K562 (cell line): ENCODE results near the gene PTTG1IP. TPM values are rescaled to one million over a fixed set of nuclear protein-coding genes. Genes with fewer than 3 reads are reported as not detected.

ENCODE experiments used
- CBFA2T2 ChIP-seq: fragments of 450-650 bp; conservative IDR thresholded peaks from 2 replicates; pipeline ENCODE4 v1.6.1; 2017; ENCODE audit warnings: mild to moderate bottlenecking
- EHMT2 ChIP-seq: fragments of 450-650 bp; IDR thresholded peaks from 2 replicates; pipeline ENCODE4 v1.6.1; 2018; ENCODE audit warnings: antibody characterized with exemption
- ETV5 ChIP-seq: sonication (generic); formaldehyde crosslinking; IDR thresholded peaks from 2 replicates; pipeline ENCODE4 v1.4.0; 2020; ENCODE audit warnings: low read depth, mild to moderate bottlenecking, missing genetic modification reagents
- HDAC6 ChIP-seq: IDR thresholded peaks from 2 replicates; pipeline ENCODE4 v1.6.1; 2012; ENCODE audit warnings: low read depth, mild to moderate bottlenecking, control low read depth, inconsistent platforms, low read length, moderate library complexity
- HNRNPH1 ChIP-seq: fragments of 200-400 bp; formaldehyde crosslinking; optimal IDR thresholded peaks from 2 replicates; pipeline ENCODE3; 2017; ENCODE audit warnings: low read depth, mild to moderate bottlenecking, low read length, moderate library complexity
- ILK ChIP-seq: fragments of 450-650 bp; IDR thresholded peaks from 2 replicates; pipeline ENCODE4 v1.6.1; 2016; ENCODE audit warnings: missing genetic modification characterization, low read depth, mild to moderate bottlenecking, missing compliant biosample characterization, moderate library complexity, borderline replicate concordance
- KAT8 ChIP-seq: fragments of 450-650 bp; IDR thresholded peaks from 2 replicates; pipeline ENCODE4 v1.6.1; 2016; ENCODE audit warnings: low read depth, mild to moderate bottlenecking
- LARP7 ChIP-seq: fragments of 450-650 bp; IDR thresholded peaks from 2 replicates; pipeline ENCODE4 v1.6.1; 2016
- MCM2 ChIP-seq: fragments of 450-650 bp; IDR thresholded peaks from 2 replicates; pipeline ENCODE4 v1.6.1; 2017; ENCODE audit warnings: low read depth, mild to moderate bottlenecking
- MTA1 ChIP-seq: fragments of 450-650 bp; IDR thresholded peaks from 2 replicates; pipeline ENCODE4 v1.6.1; 2017; ENCODE audit warnings: borderline replicate concordance
- NFATC3 ChIP-seq: fragments of 450-650 bp; IDR thresholded peaks from 2 replicates; pipeline ENCODE4 v1.6.1; 2017; ENCODE audit warnings: mild to moderate bottlenecking
- NFE2L1 ChIP-seq: fragments of 450-650 bp; IDR thresholded peaks from 2 replicates; pipeline ENCODE4 v1.6.1; 2016; ENCODE audit warnings: missing genetic modification characterization, low read depth, mild to moderate bottlenecking, missing compliant biosample characterization, moderate library complexity, borderline replicate concordance
- PHB ChIP-seq: fragments of 250-450 bp; sonication (Bioruptor Pico); IDR thresholded peaks from 2 replicates; pipeline ENCODE4 v1.5.0; 2021
- POLR3G ChIP-seq: IDR thresholded peaks from 2 replicates; pipeline ENCODE4 v1.6.1; 2011; ENCODE audit not compliant: insufficient read length, insufficient replicate concordance; ENCODE audit errors: extremely low read depth
- RB1 ChIP-seq: fragments of 450-650 bp; IDR thresholded peaks from 2 replicates; pipeline ENCODE4 v1.6.1; 2017; ENCODE audit warnings: low read depth, mild to moderate bottlenecking
- RHOXF2B ChIP-seq: fragments of 250-450 bp; sonication (Bioruptor Pico); conservative IDR thresholded peaks from 2 replicates; pipeline ENCODE4 v1.5.1; 2021
- SAFB ChIP-seq: fragments of 200-400 bp; formaldehyde crosslinking; IDR thresholded peaks from 2 replicates; pipeline ENCODE4 v1.6.1; 2017; ENCODE audit warnings: low read depth, low read length, borderline replicate concordance
- SMAD4 ChIP-seq: fragments of 250-450 bp; sonication (Bioruptor Pico); conservative IDR thresholded peaks from 2 replicates; pipeline ENCODE4 v1.8.0; 2021; ENCODE audit warnings: inconsistent platforms, mild to moderate bottlenecking, moderate library complexity
- TCF3 ChIP-seq: sonication (generic); formaldehyde crosslinking; IDR thresholded peaks from 2 replicates; pipeline ENCODE4 v1.4.0; 2020; ENCODE audit warnings: mild to moderate bottlenecking, missing genetic modification reagents
- THRAP3 ChIP-seq: fragments of 450-650 bp; IDR thresholded peaks from 2 replicates; pipeline ENCODE4 v1.6.1; 2016; ENCODE audit warnings: mild to moderate bottlenecking, inconsistent platforms, borderline replicate concordance
- XRCC3 ChIP-seq: fragments of 450-650 bp; IDR thresholded peaks from 2 replicates; pipeline ENCODE4 v1.6.1; 2017; ENCODE audit warnings: mild to moderate bottlenecking, moderate library complexity
- ZFX ChIP-seq: sonication (generic); formaldehyde crosslinking; IDR thresholded peaks from 2 replicates; pipeline ENCODE4 v1.8.0; 2022; ENCODE audit warnings: mild to moderate bottlenecking, missing genetic modification reagents, moderate library complexity
- ZNF785 ChIP-seq: fragments of 250-450 bp; sonication (Bioruptor Pico); IDR thresholded peaks from 2 replicates; pipeline ENCODE4 v1.4.0; 2020; ENCODE audit warnings: mild to moderate bottlenecking
- polyA plus RNA-seq, 8 experiments: library from polyadenylated mRNA; depleted of rRNA in 4 of 8; stranded (reverse) in 5 of 8; unstranded in 3 of 8; fragments of >200 nt; fragmentation: Nextera tagmentation in 2 of 8; fragmentation: Illumina TruSeq in 1 of 8; extraction: Ambion mirVana in 2 of 8; extraction: Trizol in 1 of 8; gene quantifications; 2 replicates each; pipeline versions ENCODE4 v1.2.1 to v1.2.3, GENCODE V29; 2011 to 2014; ENCODE audit warnings: inconsistent platforms in 1 of 8, missing spikeins in 1 of 8
- total RNA-seq, 7 experiments: library from RNA; depleted of rRNA in 6 of 7; stranded (reverse); fragments of >200 nt in 6 of 7; fragmentation: Illumina TruSeq in 2 of 7; extraction: Trizol in 2 of 7; gene quantifications; 2 replicates each; pipeline versions ENCODE4 v1.2.1 to v1.2.3, GENCODE V29; 2011 to 2021; ENCODE audit warnings: low replicate concordance in 1 of 7
- TF ChIP-seq, protein P1 (sequence below): fragments of 200-800 bp; sonication (Bioruptor generic); IDR thresholded peaks from 2 replicates; pipeline ENCODE4 v1.6.1; 2017; ENCODE audit warnings: missing genetic modification characterization, missing compliant biosample characterization
- TF ChIP-seq, protein P2 (sequence below): IDR thresholded peaks from 3 replicates; pipeline ENCODE4 v1.6.1; 2011; ENCODE audit warnings: borderline replicate concordance, mild to moderate bottlenecking, moderate library complexity; ENCODE audit not compliant: insufficient read length; ENCODE audit errors: extremely low read depth
- TF ChIP-seq, protein P3 (sequence below): IDR thresholded peaks from 3 replicates; pipeline ENCODE4 v1.6.1; 2011; ENCODE audit warnings: borderline replicate concordance, mild to moderate bottlenecking; ENCODE audit not compliant: insufficient read length, insufficient read depth

The PTTG1IP gene
- total and polyA plus RNA-seq, 9 of the 15 experiments (the other 6 are each of a cell fraction or from before 2014, with no cell fraction given): 5.0 to 99.3 (median 82.4) TPM

DNA sequence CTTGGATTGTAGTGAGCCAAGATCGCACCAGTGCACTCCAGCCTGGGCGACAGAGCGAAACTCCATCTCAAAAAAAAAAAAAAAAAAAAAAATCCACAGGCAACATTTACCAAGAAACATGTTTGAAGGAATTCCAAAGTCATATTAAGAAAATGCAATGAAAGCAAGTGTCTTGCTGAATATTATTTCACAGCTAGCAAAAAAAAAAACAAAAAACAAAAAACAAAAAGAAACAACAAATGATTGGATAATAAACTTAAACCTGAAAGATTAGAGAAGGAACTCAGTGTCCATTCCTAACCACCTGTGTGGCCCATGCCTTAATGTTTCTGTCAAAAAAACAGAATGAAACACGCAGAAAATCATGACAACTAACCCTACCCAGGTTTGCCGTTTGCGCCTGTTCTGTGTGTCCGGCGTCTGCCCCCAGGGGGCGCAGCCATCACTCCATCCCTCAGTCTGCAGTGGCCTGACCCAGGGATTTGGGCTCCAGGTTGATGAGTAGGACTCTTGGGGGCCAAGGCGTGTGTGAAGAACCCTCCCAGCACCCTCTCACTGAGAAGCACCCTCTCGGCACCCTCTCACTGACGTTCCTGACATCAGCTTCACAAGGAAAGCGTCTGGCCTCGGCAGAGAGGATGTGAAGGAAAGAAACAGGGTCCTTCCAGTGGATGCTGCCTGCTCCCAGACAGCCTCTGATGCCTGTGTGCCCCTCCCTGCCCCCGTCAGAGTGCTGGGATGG, 19.2 kb upstream of the PTTG1IP start (continued):
- TF ChIP-seq THRAP3 (no peak), ZFX (CRISPR knock-in tag) (no peak), MCM2 (no peak), HDAC6 (no peak), POLR3G (no peak), HNRNPH1 (no peak), ZNF785 (no peak), NFE2L1 (tag) (no peak), SMAD4 (CRISPR knock-in tag) (peak; percentile 64), SAFB (no peak), LARP7 (no peak), TCF3 (CRISPR knock-in tag) (peak; percentile 11; the same call in 1 of the 2 replicates), NFATC3 (no peak), RHOXF2B (CRISPR knock-in tag) (no peak), KAT8 (no peak), PHB (CRISPR knock-in tag) (no peak), CBFA2T2 (no peak), ILK (no peak), EHMT2 (no peak), ETV5 (CRISPR knock-in tag) (no peak), RB1 (peak; percentile 61), XRCC3 (no peak), MTA1 (no peak)
- TF ChIP-seq, protein P1, sequence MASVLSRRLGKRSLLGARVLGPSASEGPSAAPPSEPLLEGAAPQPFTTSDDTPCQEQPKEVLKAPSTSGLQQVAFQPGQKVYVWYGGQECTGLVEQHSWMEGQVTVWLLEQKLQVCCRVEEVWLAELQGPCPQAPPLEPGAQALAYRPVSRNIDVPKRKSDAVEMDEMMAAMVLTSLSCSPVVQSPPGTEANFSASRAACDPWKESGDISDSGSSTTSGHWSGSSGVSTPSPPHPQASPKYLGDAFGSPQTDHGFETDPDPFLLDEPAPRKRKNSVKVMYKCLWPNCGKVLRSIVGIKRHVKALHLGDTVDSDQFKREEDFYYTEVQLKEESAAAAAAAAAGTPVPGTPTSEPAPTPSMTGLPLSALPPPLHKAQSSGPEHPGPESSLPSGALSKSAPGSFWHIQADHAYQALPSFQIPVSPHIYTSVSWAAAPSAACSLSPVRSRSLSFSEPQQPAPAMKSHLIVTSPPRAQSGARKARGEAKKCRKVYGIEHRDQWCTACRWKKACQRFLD: no peak
- TF ChIP-seq, protein P2, sequence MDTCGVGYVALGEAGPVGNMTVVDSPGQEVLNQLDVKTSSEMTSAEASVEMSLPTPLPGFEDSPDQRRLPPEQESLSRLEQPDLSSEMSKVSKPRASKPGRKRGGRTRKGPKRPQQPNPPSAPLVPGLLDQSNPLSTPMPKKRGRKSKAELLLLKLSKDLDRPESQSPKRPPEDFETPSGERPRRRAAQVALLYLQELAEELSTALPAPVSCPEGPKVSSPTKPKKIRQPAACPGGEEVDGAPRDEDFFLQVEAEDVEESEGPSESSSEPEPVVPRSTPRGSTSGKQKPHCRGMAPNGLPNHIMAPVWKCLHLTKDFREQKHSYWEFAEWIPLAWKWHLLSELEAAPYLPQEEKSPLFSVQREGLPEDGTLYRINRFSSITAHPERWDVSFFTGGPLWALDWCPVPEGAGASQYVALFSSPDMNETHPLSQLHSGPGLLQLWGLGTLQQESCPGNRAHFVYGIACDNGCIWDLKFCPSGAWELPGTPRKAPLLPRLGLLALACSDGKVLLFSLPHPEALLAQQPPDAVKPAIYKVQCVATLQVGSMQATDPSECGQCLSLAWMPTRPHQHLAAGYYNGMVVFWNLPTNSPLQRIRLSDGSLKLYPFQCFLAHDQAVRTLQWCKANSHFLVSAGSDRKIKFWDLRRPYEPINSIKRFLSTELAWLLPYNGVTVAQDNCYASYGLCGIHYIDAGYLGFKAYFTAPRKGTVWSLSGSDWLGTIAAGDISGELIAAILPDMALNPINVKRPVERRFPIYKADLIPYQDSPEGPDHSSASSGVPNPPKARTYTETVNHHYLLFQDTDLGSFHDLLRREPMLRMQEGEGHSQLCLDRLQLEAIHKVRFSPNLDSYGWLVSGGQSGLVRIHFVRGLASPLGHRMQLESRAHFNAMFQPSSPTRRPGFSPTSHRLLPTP: no peak
- TF ChIP-seq, protein P3, sequence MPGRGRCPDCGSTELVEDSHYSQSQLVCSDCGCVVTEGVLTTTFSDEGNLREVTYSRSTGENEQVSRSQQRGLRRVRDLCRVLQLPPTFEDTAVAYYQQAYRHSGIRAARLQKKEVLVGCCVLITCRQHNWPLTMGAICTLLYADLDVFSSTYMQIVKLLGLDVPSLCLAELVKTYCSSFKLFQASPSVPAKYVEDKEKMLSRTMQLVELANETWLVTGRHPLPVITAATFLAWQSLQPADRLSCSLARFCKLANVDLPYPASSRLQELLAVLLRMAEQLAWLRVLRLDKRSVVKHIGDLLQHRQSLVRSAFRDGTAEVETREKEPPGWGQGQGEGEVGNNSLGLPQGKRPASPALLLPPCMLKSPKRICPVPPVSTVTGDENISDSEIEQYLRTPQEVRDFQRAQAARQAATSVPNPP: no peak
